ENCODE data around the gene JMJD4.

JMJD4 gene

GRCh38 chr1:227748496-227749182 lies 13.5 kb upstream of the JMJD4 start:
- no peak for DNase-seq

- no peak for DNase-seq
Observed at GRCh38 chr1:227747948-227748495, 12.9 kb upstream of the JMJD4 start.

- no peak for DNase-seq
Observed at GRCh38 chr1:227747382-227747781, 12.3 kb upstream of the JMJD4 start.

GRCh38 chr1:227746676-227747075 lies 11.6 kb upstream of the JMJD4 start:
- DNase-seq: no peak

- DNase-seq: no peak
Observed at GRCh38 chr1:227745568-227746265, 10.6 kb upstream of the JMJD4 start.

- no peak for DNase-seq
Observed at GRCh38 chr1:227744668-227745067, 9.6 kb upstream of the JMJD4 start.

GRCh38 chr1:227742738-227743715 lies 7.9 kb upstream of the JMJD4 start:
- no peak for DNase-seq

- DNase-seq: no peak
Observed at GRCh38 chr1:227741166-227741870, 6.2 kb upstream of the JMJD4 start.

- DNase-seq: no peak
Observed at GRCh38 chr1:227740401-227740960, 5.4 kb upstream of the JMJD4 start.

GRCh38 chr1:227739636-227740035 lies 4.5 kb upstream of the JMJD4 start:
- DNase-seq: no peak

- DNase-seq: no peak
Observed at GRCh38 chr1:227738820-227739219, 3.7 kb upstream of the JMJD4 start.

- no peak for DNase-seq
Observed at GRCh38 chr1:227736814-227737432, 1.8 kb upstream of the JMJD4 start.

GRCh38 chr1:227735539-227736285 lies 610 bp upstream of the JMJD4 start:
- DNase-seq: no peak

GRCh38 chr1:227734546-227734855 lies 601 bp downstream of the JMJD4 start:
- no peak for DNase-seq

GRCh38 chr1:227733751-227734545 lies 1.2 kb downstream of the JMJD4 start:
- no peak for DNase-seq

GRCh38 chr1:227733309-227733705 lies 1.8 kb downstream of the JMJD4 start:
- DNase-seq: no peak

- no peak for DNase-seq
Observed at GRCh38 chr1:227732586-227733308, 2.4 kb downstream of the JMJD4 start.

GRCh38 chr1:227731696-227732585 lies 3.2 kb downstream of the JMJD4 start:
- no peak for DNase-seq
